Liver (tissue), 9 donors: Measurements from ENCODE around the gene GALNT8. TPM values are rescaled to one million over a fixed set of nuclear protein-coding genes. Genes with fewer than 3 reads are reported as not detected.
A peak's percentile ranks its signal among the peaks of the same experiment; 100 is the strongest.

Experiments
- DNase-seq: peaks from one replicate; pipeline ENCODE4 v3.0.0-alpha.2; 2017; ENCODE audit warnings: low spot score
- H3K27ac ChIP-seq, 2 donors: one replicate each; pipeline ENCODE4 v1.7.0; 2013; ENCODE audit warnings: inconsistent platforms in 2 of 2, low read length in 2 of 2, control low read depth in 1 of 2, low read depth in 1 of 2, mild to moderate bottlenecking in 1 of 2
- H3K27me3 ChIP-seq, 4 donors: one replicate each; pipeline versions ENCODE4 v1.6.1 to v1.7.0; 2013; ENCODE audit warnings: low read length in 3 of 4, inconsistent platforms in 1 of 4, mild to moderate bottlenecking in 1 of 4, moderate library complexity in 1 of 4; ENCODE audit not compliant: control insufficient read depth in 4 of 4, insufficient read depth in 4 of 4
- H3K36me3 ChIP-seq, 4 donors: one replicate each; pipeline versions ENCODE4 v1.6.1 to v1.7.0; 2013; ENCODE audit warnings: low read length in 3 of 4, mild to moderate bottlenecking in 3 of 4, low read depth in 1 of 4, moderate library complexity in 1 of 4; ENCODE audit not compliant: control insufficient read depth in 4 of 4, insufficient read depth in 3 of 4
- H3K4me1 ChIP-seq, 4 donors: one replicate each; pipeline versions ENCODE4 v1.6.1 to v1.7.0; 2013; ENCODE audit warnings: low read length in 3 of 4, mild to moderate bottlenecking in 3 of 4, moderate library complexity in 1 of 4; ENCODE audit not compliant: control insufficient read depth in 4 of 4, insufficient read depth in 4 of 4
- H3K4me3 ChIP-seq, 3 donors: one replicate each; pipeline versions ENCODE4 v1.6.1 to v1.7.0; 2013; ENCODE audit warnings: low read length in 3 of 3, control low read depth in 1 of 3, low read depth in 1 of 3, mild to moderate bottlenecking in 1 of 3
- H3K9ac ChIP-seq, 2 donors: one replicate each; pipeline ENCODE4 v1.7.0; 2013; ENCODE audit warnings: low read length in 2 of 2, mild to moderate bottlenecking in 2 of 2, moderate library complexity in 2 of 2, control low read depth in 1 of 2, low read depth in 1 of 2
- H3K9me3 ChIP-seq, 4 donors: one replicate each; pipeline versions ENCODE4 v1.6.1 to v1.7.0; 2013; ENCODE audit warnings: low read length in 3 of 4; ENCODE audit not compliant: control insufficient read depth in 4 of 4
- FOXA1 ChIP-seq: IDR thresholded peaks from 2 replicates; pipeline ENCODE4 v1.6.1; 2016; ENCODE audit warnings: antibody characterized with exemption
- FOXA2 ChIP-seq: IDR thresholded peaks from 2 replicates; pipeline ENCODE4 v1.6.1; 2016; ENCODE audit warnings: antibody characterized with exemption
- GABPA ChIP-seq, 2 donors: IDR thresholded peaks in 1 of 2; conservative IDR thresholded peaks in 1 of 2; 2 replicates each; pipeline ENCODE4 v1.6.1; 2016; ENCODE audit warnings: antibody characterized with exemption in 2 of 2, mild to moderate bottlenecking in 1 of 2, moderate library complexity in 1 of 2
- HNF4A ChIP-seq, 2 donors: conservative IDR thresholded peaks; 2 replicates each; pipeline ENCODE4 v1.6.1; 2016; ENCODE audit warnings: antibody characterized with exemption in 2 of 2, mild to moderate bottlenecking in 2 of 2
- HNF4G ChIP-seq: IDR thresholded peaks from 2 replicates; pipeline ENCODE4 v1.6.1; 2016; ENCODE audit warnings: antibody characterized with exemption
- JUND ChIP-seq, 2 donors: IDR thresholded peaks; 2 replicates each; pipeline ENCODE4 v1.6.1; 2016; ENCODE audit warnings: antibody characterized with exemption in 2 of 2
- RAD21 ChIP-seq, 2 donors: IDR thresholded peaks; 2 replicates each; pipeline ENCODE4 v1.6.1; 2016; ENCODE audit warnings: antibody characterized with exemption in 2 of 2, mild to moderate bottlenecking in 2 of 2
- RXRA ChIP-seq, 2 donors: IDR thresholded peaks; 2 replicates each; pipeline ENCODE4 v1.6.1; 2017 to 2018; ENCODE audit warnings: antibody characterized with exemption in 2 of 2, mild to moderate bottlenecking in 1 of 2
- SP1 ChIP-seq: IDR thresholded peaks from 2 replicates; pipeline ENCODE4 v1.6.1; 2018; ENCODE audit warnings: antibody characterized with exemption, mild to moderate bottlenecking
- YY1 ChIP-seq: IDR thresholded peaks from 2 replicates; pipeline ENCODE4 v1.6.1; 2016; ENCODE audit warnings: antibody characterized with exemption, mild to moderate bottlenecking
- WGBS: extraction: QIAGEN DNeasy Blood & Tissue Kit; methylation state at CpG from one replicate; pipeline ENCODE4 v1.1.7; 2013; 5-methylcytosine and 5-hydroxymethylcytosine counted together
- polyA plus RNA-seq, 2 donors: library from polyadenylated mRNA; stranded (reverse) in 1 of 2; unstranded in 1 of 2; fragments of 200-250 nt in 1 of 2; fragments of >200 nt in 1 of 2; fragmentation: Nextera tagmentation in 1 of 2; extraction: Ambion mirVana in 1 of 2; gene quantifications; one replicate each; pipeline versions ENCODE4 v1.2.1 to v1.2.3, GENCODE V29; 2013 to 2015
- total RNA-seq, 2 donors: library from RNA; depleted of rRNA; stranded (reverse); fragments of >200 nt; gene quantifications; one replicate each; pipeline ENCODE4 v1.2.3, GENCODE V29; 2014
- TF ChIP-seq, protein P1 (sequence below): IDR thresholded peaks from 2 replicates; pipeline ENCODE4 v1.6.1; 2016; ENCODE audit warnings: antibody characterized with exemption
- TF ChIP-seq, protein P2 (sequence below): IDR thresholded peaks from 2 replicates; pipeline ENCODE4 v1.6.1; 2016; ENCODE audit warnings: antibody characterized with exemption
- TF ChIP-seq, protein P3 (sequence below): IDR thresholded peaks from 2 replicates; pipeline ENCODE4 v1.6.1; 2016; ENCODE audit warnings: antibody characterized with exemption, mild to moderate bottlenecking
- TF ChIP-seq, protein P4 (sequence below): IDR thresholded peaks from 2 replicates; pipeline ENCODE4 v1.6.1; 2016; ENCODE audit warnings: antibody characterized with exemption
- TF ChIP-seq, protein P5 (sequence below): fragments of 150-350 bp; IDR thresholded peaks from 2 replicates; pipeline ENCODE4 v1.5.1; 2017; ENCODE audit warnings: improper control_type of control experiment, low read depth, low read length; ENCODE audit not compliant: missing input control
- donor health status: healthy.
- donor health status: healthy.
- donor health status: healthy.
- donor health status: healthy.
- donor health status: healthy.

The GALNT8 gene
- total and polyA plus RNA-seq, 4 donors: 0.03 to 0.25 (median 0.19) TPM; not detected in 1

DNA sequence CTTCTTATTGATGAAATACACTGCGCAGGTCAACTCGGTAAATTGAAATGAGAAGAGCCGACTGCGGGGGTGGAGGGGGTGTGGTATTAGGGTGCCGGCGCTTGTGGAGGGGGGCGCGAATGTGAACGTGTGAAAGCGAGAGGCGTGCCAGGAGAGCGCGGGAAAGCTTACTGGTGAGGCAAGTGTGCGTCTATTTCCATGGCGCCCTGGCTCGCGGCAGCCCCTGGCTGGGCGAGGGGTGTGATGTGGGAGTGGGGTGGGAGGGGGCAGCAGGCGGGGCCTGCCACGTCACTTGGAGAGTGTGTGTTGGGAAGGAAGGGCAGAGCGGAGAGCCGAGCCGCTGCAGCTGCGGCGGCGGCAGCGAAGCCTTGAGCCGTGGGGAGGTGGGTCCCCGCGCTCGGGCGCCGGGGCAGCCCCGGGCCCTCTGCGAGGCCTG lies 88.8 kb downstream of the GALNT8 start:
- Histone ChIP-seq H3K4me1 (peaks cover 0 to 9% (median 3%) of the 10 kb centered on the region in 4 donors), H3K4me3 (peak overlapping the region in 1 of 3 donors; percentile 29), H3K36me3 (no peaks in the 10 kb centered on the region), H3K27ac (no peak overlapping the region), H3K9me3 (no peaks in the 10 kb centered on the region), H3K27me3 (peaks cover 0 to 8% (median 6%) of the 10 kb centered on the region in 4 donors), H3K9ac (no peak overlapping the region)
- TF ChIP-seq YY1 (no peak), RAD21 (IDR thresholded peaks at IDR 0.05) (no peak), SP1 (no peak), HNF4A (conservative IDR thresholded peaks at IDR 0.05) (no peak)
- TF ChIP-seq, protein P1, sequence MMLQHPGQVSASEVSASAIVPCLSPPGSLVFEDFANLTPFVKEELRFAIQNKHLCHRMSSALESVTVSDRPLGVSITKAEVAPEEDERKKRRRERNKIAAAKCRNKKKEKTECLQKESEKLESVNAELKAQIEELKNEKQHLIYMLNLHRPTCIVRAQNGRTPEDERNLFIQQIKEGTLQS: no peak
- no peak for DNase-seq
- 3% methylated on average over 35 of the region's 35 CpGs for WGBS

DNA sequence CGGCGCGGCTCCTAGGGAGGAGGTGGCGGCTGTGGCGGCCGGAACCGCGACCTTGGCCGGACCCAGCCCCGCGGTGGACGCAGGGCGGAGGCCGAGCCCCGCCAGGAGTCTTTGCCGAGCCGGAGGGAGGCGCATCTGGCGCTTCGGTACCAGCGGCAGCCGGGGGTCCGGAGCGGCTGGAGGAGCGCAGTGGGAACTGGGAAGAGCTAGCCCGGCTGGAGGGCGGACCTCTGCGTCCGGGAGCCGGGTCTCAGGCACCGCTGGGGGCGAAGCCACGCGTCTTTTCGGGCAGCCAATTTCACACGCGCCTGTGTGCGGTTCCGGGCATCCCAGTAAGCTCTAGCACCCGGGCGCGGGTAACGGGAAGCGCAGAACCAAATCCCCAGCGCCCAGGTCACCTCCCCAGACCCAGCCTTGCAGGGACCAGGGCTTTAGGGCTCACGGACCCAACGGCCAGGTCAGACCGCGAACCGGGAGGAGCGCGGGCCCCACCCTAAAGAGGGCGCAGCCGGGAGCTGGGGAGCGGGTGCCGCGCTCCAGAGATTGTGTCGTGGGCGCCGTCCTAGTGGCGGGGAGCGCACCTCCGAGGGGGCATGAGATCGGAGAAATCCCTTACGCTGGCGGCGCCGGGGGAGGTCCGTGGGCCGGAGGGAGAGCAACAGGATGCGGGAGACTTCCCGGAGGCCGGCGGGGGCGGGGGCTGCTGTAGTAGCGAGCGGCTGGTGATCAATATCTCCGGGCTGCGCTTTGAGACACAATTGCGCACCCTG lies 89.4 kb downstream of the GALNT8 start:
- no peak for DNase-seq
- Histone ChIP-seq H3K4me3 (peak overlapping the region in 1 of 3 donors; percentile 29), H3K36me3 (no peaks in the 10 kb centered on the region), H3K27me3 (peaks cover 0 to 10% (median 7%) of the 10 kb centered on the region in 4 donors), H3K27ac (no peak overlapping the region), H3K9me3 (no peaks in the 10 kb centered on the region), H3K9ac (no peak overlapping the region), H3K4me1 (peaks cover 0 to 9% (median 3%) of the 10 kb centered on the region in 4 donors)
- 4% methylated on average over 80 of the region's 80 CpGs for WGBS
- TF ChIP-seq, protein P2, sequence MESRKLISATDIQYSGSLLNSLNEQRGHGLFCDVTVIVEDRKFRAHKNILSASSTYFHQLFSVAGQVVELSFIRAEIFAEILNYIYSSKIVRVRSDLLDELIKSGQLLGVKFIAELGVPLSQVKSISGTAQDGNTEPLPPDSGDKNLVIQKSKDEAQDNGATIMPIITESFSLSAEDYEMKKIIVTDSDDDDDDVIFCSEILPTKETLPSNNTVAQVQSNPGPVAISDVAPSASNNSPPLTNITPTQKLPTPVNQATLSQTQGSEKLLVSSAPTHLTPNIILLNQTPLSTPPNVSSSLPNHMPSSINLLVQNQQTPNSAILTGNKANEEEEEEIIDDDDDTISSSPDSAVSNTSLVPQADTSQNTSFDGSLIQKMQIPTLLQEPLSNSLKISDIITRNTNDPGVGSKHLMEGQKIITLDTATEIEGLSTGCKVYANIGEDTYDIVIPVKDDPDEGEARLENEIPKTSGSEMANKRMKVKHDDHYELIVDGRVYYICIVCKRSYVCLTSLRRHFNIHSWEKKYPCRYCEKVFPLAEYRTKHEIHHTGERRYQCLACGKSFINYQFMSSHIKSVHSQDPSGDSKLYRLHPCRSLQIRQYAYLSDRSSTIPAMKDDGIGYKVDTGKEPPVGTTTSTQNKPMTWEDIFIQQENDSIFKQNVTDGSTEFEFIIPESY: no peak
- TF ChIP-seq, protein P3, sequence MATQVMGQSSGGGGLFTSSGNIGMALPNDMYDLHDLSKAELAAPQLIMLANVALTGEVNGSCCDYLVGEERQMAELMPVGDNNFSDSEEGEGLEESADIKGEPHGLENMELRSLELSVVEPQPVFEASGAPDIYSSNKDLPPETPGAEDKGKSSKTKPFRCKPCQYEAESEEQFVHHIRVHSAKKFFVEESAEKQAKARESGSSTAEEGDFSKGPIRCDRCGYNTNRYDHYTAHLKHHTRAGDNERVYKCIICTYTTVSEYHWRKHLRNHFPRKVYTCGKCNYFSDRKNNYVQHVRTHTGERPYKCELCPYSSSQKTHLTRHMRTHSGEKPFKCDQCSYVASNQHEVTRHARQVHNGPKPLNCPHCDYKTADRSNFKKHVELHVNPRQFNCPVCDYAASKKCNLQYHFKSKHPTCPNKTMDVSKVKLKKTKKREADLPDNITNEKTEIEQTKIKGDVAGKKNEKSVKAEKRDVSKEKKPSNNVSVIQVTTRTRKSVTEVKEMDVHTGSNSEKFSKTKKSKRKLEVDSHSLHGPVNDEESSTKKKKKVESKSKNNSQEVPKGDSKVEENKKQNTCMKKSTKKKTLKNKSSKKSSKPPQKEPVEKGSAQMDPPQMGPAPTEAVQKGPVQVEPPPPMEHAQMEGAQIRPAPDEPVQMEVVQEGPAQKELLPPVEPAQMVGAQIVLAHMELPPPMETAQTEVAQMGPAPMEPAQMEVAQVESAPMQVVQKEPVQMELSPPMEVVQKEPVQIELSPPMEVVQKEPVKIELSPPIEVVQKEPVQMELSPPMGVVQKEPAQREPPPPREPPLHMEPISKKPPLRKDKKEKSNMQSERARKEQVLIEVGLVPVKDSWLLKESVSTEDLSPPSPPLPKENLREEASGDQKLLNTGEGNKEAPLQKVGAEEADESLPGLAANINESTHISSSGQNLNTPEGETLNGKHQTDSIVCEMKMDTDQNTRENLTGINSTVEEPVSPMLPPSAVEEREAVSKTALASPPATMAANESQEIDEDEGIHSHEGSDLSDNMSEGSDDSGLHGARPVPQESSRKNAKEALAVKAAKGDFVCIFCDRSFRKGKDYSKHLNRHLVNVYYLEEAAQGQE: no peak
- TF ChIP-seq FOXA1 (no peak), GABPA (IDR thresholded peaks at IDR 0.05 in 1 of 2, conservative IDR thresholded peaks at IDR 0.05 in 1 of 2) (no peak), YY1 (no peak), HNF4A (conservative IDR thresholded peaks at IDR 0.05) (no peak), FOXA2 (no peak), HNF4G (no peak), JUND (IDR thresholded peaks at IDR 0.05) (no peak), RXRA (IDR thresholded peaks at IDR 0.05) (no peak), SP1 (no peak)
- TF ChIP-seq, protein P4, sequence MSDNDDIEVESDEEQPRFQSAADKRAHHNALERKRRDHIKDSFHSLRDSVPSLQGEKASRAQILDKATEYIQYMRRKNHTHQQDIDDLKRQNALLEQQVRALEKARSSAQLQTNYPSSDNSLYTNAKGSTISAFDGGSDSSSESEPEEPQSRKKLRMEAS: no peak
- TF ChIP-seq, protein P1: no peak
- TF ChIP-seq, protein P5, sequence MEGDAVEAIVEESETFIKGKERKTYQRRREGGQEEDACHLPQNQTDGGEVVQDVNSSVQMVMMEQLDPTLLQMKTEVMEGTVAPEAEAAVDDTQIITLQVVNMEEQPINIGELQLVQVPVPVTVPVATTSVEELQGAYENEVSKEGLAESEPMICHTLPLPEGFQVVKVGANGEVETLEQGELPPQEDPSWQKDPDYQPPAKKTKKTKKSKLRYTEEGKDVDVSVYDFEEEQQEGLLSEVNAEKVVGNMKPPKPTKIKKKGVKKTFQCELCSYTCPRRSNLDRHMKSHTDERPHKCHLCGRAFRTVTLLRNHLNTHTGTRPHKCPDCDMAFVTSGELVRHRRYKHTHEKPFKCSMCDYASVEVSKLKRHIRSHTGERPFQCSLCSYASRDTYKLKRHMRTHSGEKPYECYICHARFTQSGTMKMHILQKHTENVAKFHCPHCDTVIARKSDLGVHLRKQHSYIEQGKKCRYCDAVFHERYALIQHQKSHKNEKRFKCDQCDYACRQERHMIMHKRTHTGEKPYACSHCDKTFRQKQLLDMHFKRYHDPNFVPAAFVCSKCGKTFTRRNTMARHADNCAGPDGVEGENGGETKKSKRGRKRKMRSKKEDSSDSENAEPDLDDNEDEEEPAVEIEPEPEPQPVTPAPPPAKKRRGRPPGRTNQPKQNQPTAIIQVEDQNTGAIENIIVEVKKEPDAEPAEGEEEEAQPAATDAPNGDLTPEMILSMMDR: no peak
